HG03280 (cell line): ENCODE data around the gene PHLPP1.

Experiments used
- ATAC-seq: cut with Tn5 transposase; IDR thresholded peaks from one replicate; pipeline ENCODE4 v1.9.1; 2021; ENCODE audit warnings: mild to moderate bottlenecking, moderate library complexity; ENCODE audit not compliant: unreplicated experiment

Gene PHLPP1

GRCh38 chr18:62975785-62976184 lies 260.4 kb downstream of the PHLPP1 start:
- ATAC-seq: no peak

- ATAC-seq: no peak
Observed at GRCh38 chr18:62976227-62976626, 260.9 kb downstream of the PHLPP1 start.

GRCh38 chr18:62977512-62977911 lies 262.2 kb downstream of the PHLPP1 start:
- ATAC-seq: no peak

- no peak for ATAC-seq
Observed at GRCh38 chr18:62978251-62979049, 263.1 kb downstream of the PHLPP1 start.

- ATAC-seq: no peak
Observed at GRCh38 chr18:62979176-62979575, 263.8 kb downstream of the PHLPP1 start.

GRCh38 chr18:62979900-62980299 lies 264.6 kb downstream of the PHLPP1 start:
- no peak for ATAC-seq

GRCh38 chr18:62981566-62981965 lies 266.2 kb downstream of the PHLPP1 start:
- no peak for ATAC-seq

GRCh38 chr18:62982600-62983251 lies 267.4 kb downstream of the PHLPP1 start:
- peak; percentile 49 for ATAC-seq

- no peak for ATAC-seq
Observed at GRCh38 chr18:62984656-62985315, 269.4 kb downstream of the PHLPP1 start.

GRCh38 chr18:62986490-62986889 lies 271.1 kb downstream of the PHLPP1 start:
- ATAC-seq: no peak

- no peak for ATAC-seq
Observed at GRCh38 chr18:62987055-62987830, 271.9 kb downstream of the PHLPP1 start.

GRCh38 chr18:62987859-62988258 lies 272.5 kb downstream of the PHLPP1 start:
- ATAC-seq: no peak

- no peak for ATAC-seq
Observed at GRCh38 chr18:62988471-62988870, 273.1 kb downstream of the PHLPP1 start.

- no peak for ATAC-seq
Observed at GRCh38 chr18:62989195-62989594, 273.9 kb downstream of the PHLPP1 start.

- ATAC-seq: no peak
Observed at GRCh38 chr18:62990653-62991052, 275.3 kb downstream of the PHLPP1 start.

GRCh38 chr18:62991389-62991788 lies 276.0 kb downstream of the PHLPP1 start:
- ATAC-seq: no peak

GRCh38 chr18:62991959-62992358 lies 276.6 kb downstream of the PHLPP1 start:
- no peak for ATAC-seq

GRCh38 chr18:62992877-62993365 lies 277.6 kb downstream of the PHLPP1 start:
- no peak for ATAC-seq

GRCh38 chr18:62996566-62996965 lies 281.2 kb downstream of the PHLPP1 start:
- no peak for ATAC-seq

- ATAC-seq: no peak
Observed at GRCh38 chr18:62997076-62997475, 281.7 kb downstream of the PHLPP1 start.

- ATAC-seq: no peak
Observed at GRCh38 chr18:62998443-62998842, 283.1 kb downstream of the PHLPP1 start.
